ENCODE results near the gene SF3A1. TPM values are rescaled to one million over a fixed set of nuclear protein-coding genes. Genes with fewer than 3 reads are reported as not detected.

Gene SF3A1
- total RNA-seq, 1 experiment from 2014 or later = 230 TPM

GRCh38 chr22:30400159-30400558 lies 43.5 kb upstream of the SF3A1 start:
- no peak overlapping the region for H3K4me2 ChIP-seq (ENCODE audit: low read length)

More at GRCh38 chr22:30400159-30400558, 43.5 kb upstream of the SF3A1 start:
- Histone ChIP-seq H3K27ac (ENCODE audit: low read depth, low read length) (no peak overlapping the region), H3K4me1 (ENCODE audit: control insufficient read depth in 1 of 2, insufficient read depth in 2 of 2, low read length in 2 of 2) (peaks cover 19 to 41% of the 10 kb centered on the region in 2 experiments; a peak in 3 of 4 replicates), H4K20me1 (ENCODE audit: insufficient read depth) (no peaks in the 10 kb centered on the region), H3K27me3 (ENCODE audit: insufficient read depth, low read length) (no peaks in the 10 kb centered on the region), H3K79me2 (ENCODE audit: insufficient read depth, low read length) (peaks cover 49% of the 10 kb centered on the region), H2AFZ (ENCODE audit: low read depth, low read length, poor library complexity, severe bottlenecking) (no peak overlapping the region), H3K9me2 (ENCODE audit: insufficient read depth) (no peaks in the 10 kb centered on the region), H3K9ac (ENCODE audit: low read length) (no peak overlapping the region), H3K4me3 (replicated peaks in 1 of 2; ENCODE audit: low read depth in 1 of 2, low read length in 2 of 2) (no peak overlapping the region), H3K9me3 (ENCODE audit: control insufficient read depth in 1 of 2, insufficient read depth in 1 of 2, low read depth in 1 of 2, low read length in 2 of 2) (no peaks in the 10 kb centered on the region), H3K36me3 (ENCODE audit: control insufficient read depth in 1 of 2, insufficient read depth in 2 of 2, low read length in 2 of 2) (peaks cover 0 to 19% of the 10 kb centered on the region in 2 experiments; a peak in 2 of 4 replicates)
- no TSS peak for BruUV-seq (replicated peaks)
- intact Hi-C loops (cut with micrococcal nuclease) = no loop called here
- ChIA-PET POLR2A (no interaction called here), CTCF (interaction anchor here (0.7 to 2.2 kb wide), 2 partner anchors 13 to 27 kb away, joined by 6 read pairs; partner anchors contain the start of gene RNF215), RAD21 (ENCODE audit: low non-redundant PET in 1 of 2, low total read pairs in 2 of 2, uncharacterized antibody in 2 of 2, unreplicated experiment in 2 of 2) (no interaction called here)
- no peak for ATAC-seq
- TF ChIP-seq TCF7L2 (IDR thresholded peaks at IDR 0.05; ENCODE audit: borderline replicate concordance, extremely low read depth, insufficient read depth, insufficient read length) = no peak
- TF ChIP-seq, protein P1, sequence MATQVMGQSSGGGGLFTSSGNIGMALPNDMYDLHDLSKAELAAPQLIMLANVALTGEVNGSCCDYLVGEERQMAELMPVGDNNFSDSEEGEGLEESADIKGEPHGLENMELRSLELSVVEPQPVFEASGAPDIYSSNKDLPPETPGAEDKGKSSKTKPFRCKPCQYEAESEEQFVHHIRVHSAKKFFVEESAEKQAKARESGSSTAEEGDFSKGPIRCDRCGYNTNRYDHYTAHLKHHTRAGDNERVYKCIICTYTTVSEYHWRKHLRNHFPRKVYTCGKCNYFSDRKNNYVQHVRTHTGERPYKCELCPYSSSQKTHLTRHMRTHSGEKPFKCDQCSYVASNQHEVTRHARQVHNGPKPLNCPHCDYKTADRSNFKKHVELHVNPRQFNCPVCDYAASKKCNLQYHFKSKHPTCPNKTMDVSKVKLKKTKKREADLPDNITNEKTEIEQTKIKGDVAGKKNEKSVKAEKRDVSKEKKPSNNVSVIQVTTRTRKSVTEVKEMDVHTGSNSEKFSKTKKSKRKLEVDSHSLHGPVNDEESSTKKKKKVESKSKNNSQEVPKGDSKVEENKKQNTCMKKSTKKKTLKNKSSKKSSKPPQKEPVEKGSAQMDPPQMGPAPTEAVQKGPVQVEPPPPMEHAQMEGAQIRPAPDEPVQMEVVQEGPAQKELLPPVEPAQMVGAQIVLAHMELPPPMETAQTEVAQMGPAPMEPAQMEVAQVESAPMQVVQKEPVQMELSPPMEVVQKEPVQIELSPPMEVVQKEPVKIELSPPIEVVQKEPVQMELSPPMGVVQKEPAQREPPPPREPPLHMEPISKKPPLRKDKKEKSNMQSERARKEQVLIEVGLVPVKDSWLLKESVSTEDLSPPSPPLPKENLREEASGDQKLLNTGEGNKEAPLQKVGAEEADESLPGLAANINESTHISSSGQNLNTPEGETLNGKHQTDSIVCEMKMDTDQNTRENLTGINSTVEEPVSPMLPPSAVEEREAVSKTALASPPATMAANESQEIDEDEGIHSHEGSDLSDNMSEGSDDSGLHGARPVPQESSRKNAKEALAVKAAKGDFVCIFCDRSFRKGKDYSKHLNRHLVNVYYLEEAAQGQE (IDR thresholded peaks at IDR 0.05; ENCODE audit: low read depth) = no peak
- TF ChIP-seq POLR2A (IDR thresholded peaks at IDR 0.05; ENCODE audit: borderline replicate concordance, extremely low read depth, insufficient read depth, insufficient read length) = no peak
- no peak for TF ChIP-seq CEBPB (IDR thresholded peaks at IDR 0.05; ENCODE audit: low read depth)
- TF ChIP-seq CTCF (IDR thresholded peaks at IDR 0.05 in 2 of 3, conservative IDR thresholded peaks at IDR 0.05 in 1 of 3; ENCODE audit: borderline replicate concordance in 1 of 3, insufficient read depth in 1 of 3, low read depth in 2 of 3, low read length in 2 of 3) = no peak
- no peak for TF ChIP-seq POLR2AphosphoS5 (IDR thresholded peaks at IDR 0.05; ENCODE audit: low read depth, low read length)
- no peak for TF ChIP-seq EZH2 (IDR thresholded peaks at IDR 0.05)
- TF ChIP-seq ZNF274 (IDR thresholded peaks at IDR 0.05; ENCODE audit: low read depth, low read length) = no peak
- TF ChIP-seq, protein P2, sequence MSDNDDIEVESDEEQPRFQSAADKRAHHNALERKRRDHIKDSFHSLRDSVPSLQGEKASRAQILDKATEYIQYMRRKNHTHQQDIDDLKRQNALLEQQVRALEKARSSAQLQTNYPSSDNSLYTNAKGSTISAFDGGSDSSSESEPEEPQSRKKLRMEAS (IDR thresholded peaks at IDR 0.05) = no peak
- DNase-seq (ENCODE audit: low read depth, low spot score) = no peak
